Measurements from ENCODE around the gene KRT33A. TPM values are rescaled to one million over a fixed set of nuclear protein-coding genes. Genes with fewer than 3 reads are reported as not detected.

KRT33A gene
- total RNA-seq, 1 donor from 2014 or later: not detected

GRCh38 chr17:41308251-41308917 lies 42.2 kb downstream of the KRT33A start:
- H3K4me3 ChIP-seq: no peak overlapping the region
- H3K4me1 ChIP-seq: peaks cover 3% of the 10 kb centered on the region
- TF ChIP-seq, protein P1, sequence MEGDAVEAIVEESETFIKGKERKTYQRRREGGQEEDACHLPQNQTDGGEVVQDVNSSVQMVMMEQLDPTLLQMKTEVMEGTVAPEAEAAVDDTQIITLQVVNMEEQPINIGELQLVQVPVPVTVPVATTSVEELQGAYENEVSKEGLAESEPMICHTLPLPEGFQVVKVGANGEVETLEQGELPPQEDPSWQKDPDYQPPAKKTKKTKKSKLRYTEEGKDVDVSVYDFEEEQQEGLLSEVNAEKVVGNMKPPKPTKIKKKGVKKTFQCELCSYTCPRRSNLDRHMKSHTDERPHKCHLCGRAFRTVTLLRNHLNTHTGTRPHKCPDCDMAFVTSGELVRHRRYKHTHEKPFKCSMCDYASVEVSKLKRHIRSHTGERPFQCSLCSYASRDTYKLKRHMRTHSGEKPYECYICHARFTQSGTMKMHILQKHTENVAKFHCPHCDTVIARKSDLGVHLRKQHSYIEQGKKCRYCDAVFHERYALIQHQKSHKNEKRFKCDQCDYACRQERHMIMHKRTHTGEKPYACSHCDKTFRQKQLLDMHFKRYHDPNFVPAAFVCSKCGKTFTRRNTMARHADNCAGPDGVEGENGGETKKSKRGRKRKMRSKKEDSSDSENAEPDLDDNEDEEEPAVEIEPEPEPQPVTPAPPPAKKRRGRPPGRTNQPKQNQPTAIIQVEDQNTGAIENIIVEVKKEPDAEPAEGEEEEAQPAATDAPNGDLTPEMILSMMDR (IDR thresholded peaks at IDR 0.05): no peak
- no peaks in the 10 kb centered on the region for H3K36me3 ChIP-seq
- peak overlapping the region; percentile 49 for H3K27ac ChIP-seq
- ATAC-seq: peak; percentile 75
- H3K9me3 ChIP-seq: no peaks in the 10 kb centered on the region
- intact Hi-C loops (cut with DNase I): no loop called here
- DNase-seq: peak; percentile 65
- H3K27me3 ChIP-seq: no peaks in the 10 kb centered on the region

DNA sequence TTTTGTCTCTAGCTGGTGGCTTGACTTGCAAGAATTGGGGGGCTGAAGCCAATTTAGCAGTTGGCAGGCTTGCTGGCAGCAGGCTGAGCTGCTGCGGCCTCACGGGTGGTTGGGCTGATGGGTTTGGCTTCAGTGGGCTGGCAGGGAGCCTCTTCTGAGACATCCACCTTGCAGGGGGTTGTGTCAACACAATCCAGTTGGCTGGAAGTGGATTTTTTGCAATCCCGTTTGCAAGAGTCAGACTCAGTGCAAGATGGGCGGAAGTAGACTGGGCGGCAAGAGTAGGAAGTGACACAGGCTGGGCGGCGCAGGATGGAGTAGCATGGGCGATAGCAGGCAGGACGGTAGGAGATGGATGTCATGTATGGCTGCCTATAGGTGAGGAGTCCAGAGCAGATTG lies 43.0 kb downstream of the KRT33A start:
- TF ChIP-seq, protein P1 (IDR thresholded peaks at IDR 0.05): no peak
- Histone ChIP-seq H3K36me3 (no peaks in the 10 kb centered on the region), H3K27me3 (no peaks in the 10 kb centered on the region), H3K4me3 (no peak overlapping the region), H3K9me3 (no peaks in the 10 kb centered on the region), H3K27ac (peak overlapping the region; percentile 24), H3K4me1 (peaks cover 3% of the 10 kb centered on the region)
- intact Hi-C loops (cut with DNase I): no loop called here
- DNase-seq: peak; percentile 65
- ATAC-seq: peak; percentile 60

DNA sequence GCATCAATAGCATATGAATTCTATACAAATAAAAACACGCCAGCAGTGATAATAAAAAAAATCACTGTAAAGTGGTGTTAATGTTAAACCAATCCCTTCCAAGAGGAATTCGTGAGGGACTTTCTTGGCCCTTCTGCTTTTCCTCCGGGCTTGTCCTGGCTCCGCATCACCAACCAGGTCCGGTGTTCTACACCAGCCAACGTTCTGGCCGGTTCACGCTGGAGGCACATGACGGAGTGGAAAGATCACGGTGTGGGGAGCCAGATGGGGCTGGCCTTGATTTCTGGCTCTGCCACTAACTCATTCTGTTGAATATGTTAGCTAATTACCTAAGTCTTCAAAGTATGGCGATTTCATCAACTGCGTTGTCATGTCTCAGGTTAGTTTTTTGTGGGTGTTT lies 46.5 kb downstream of the KRT33A start:
- no peaks in the 10 kb centered on the region for H3K36me3 ChIP-seq
- peaks cover under 1% of the 10 kb centered on the region for H3K4me1 ChIP-seq
- TF ChIP-seq, protein P1 (IDR thresholded peaks at IDR 0.05): no peak
- H3K4me3 ChIP-seq: no peak overlapping the region
- H3K27me3 ChIP-seq: no peaks in the 10 kb centered on the region
- no peak for ATAC-seq
- no peak overlapping the region for H3K27ac ChIP-seq
- DNase-seq: no peak
- intact Hi-C loops (cut with DNase I): no loop called here
- H3K9me3 ChIP-seq: no peaks in the 10 kb centered on the region

GRCh38 chr17:41302981-41303380 lies 47.6 kb downstream of the KRT33A start:
- ATAC-seq: no peak
- intact Hi-C loops (cut with DNase I): no loop called here
- H3K27ac ChIP-seq: no peak overlapping the region

GRCh38 chr17:41301916-41302901 lies 48.4 kb downstream of the KRT33A start, which contains the start of gene KRTAP29-1:
Gene KRTAP29-1 (minus strand): TSS chr17:41302851. CDS start chr17:41302851, 0 bp downstream.
- Histone ChIP-seq H3K4me1 (no peaks in the 10 kb centered on the region), H3K27ac (no peak within 1 kb of the TSS), H3K27me3 (no peaks in the 10 kb centered on the region), H3K4me3 (no peak within 1 kb of the TSS), H3K36me3 (no peaks in the 10 kb centered on the region), H3K9me3 (no peaks in the 10 kb centered on the region)
- DNase-seq (no peak), ATAC-seq (peak; percentile 38)
- TF ChIP-seq, protein P1 (IDR thresholded peaks at IDR 0.05): no peak
- intact Hi-C loops (cut with DNase I): no loop called here

More at GRCh38 chr17:41302981-41303380, 47.6 kb downstream of the KRT33A start:
- Histone ChIP-seq H3K36me3 (no peaks in the 10 kb centered on the region), H3K9me3 (no peaks in the 10 kb centered on the region), H3K27me3 (no peaks in the 10 kb centered on the region), H3K4me3 (no peak overlapping the region), H3K4me1 (no peaks in the 10 kb centered on the region)
- TF ChIP-seq, protein P1 (IDR thresholded peaks at IDR 0.05): no peak
- no peak for DNase-seq
